ENCODE measurements around the gene ASGR2. TPM values are rescaled to one million over a fixed set of nuclear protein-coding genes. Genes with fewer than 3 reads are reported as not detected.
A peak's percentile ranks its signal among the peaks of the same experiment; 100 is the strongest.

ASGR2 gene
- total and polyA plus RNA-seq, 8 donors: 0.73 to 2.2 (median 1.4) TPM; not detected in 5

GRCh38 chr17:7063518-7064094 lies 51.0 kb downstream of the ASGR2 start:
- no peak for TF ChIP-seq EP300 (IDR thresholded peaks at IDR 0.05)
- TF ChIP-seq POLR2A (IDR thresholded peaks at IDR 0.05): no peak
- no peak for TF ChIP-seq POLR2AphosphoS5 (IDR thresholded peaks at IDR 0.05)
- TF ChIP-seq, protein P1, sequence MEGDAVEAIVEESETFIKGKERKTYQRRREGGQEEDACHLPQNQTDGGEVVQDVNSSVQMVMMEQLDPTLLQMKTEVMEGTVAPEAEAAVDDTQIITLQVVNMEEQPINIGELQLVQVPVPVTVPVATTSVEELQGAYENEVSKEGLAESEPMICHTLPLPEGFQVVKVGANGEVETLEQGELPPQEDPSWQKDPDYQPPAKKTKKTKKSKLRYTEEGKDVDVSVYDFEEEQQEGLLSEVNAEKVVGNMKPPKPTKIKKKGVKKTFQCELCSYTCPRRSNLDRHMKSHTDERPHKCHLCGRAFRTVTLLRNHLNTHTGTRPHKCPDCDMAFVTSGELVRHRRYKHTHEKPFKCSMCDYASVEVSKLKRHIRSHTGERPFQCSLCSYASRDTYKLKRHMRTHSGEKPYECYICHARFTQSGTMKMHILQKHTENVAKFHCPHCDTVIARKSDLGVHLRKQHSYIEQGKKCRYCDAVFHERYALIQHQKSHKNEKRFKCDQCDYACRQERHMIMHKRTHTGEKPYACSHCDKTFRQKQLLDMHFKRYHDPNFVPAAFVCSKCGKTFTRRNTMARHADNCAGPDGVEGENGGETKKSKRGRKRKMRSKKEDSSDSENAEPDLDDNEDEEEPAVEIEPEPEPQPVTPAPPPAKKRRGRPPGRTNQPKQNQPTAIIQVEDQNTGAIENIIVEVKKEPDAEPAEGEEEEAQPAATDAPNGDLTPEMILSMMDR (IDR thresholded peaks at IDR 0.05): no peak
- no peaks in the 10 kb centered on the region for H3K36me3 ChIP-seq
- DNase-seq: no peak
- no peak overlapping the region for H3K27ac ChIP-seq
- H3K4me1 ChIP-seq: peaks cover 0 to 9% (median 0%) of the 10 kb centered on the region in 4 donors
- 62 to 74% (median 65%) methylated on average over 6 of the region's 6 CpGs for WGBS, 5 donors
- H3K9me3 ChIP-seq: peaks cover 0 to 15% (median 12%) of the 10 kb centered on the region in 4 donors
- H3K27me3 ChIP-seq: peaks cover 0 to 44% (median 0%) of the 10 kb centered on the region in 3 donors
- no peak overlapping the region for H3K4me3 ChIP-seq
- intact Hi-C loops (cut with DNase I; ENCODE audit: low total_unique reads): no loop called here

GRCh38 chr17:7060165-7060891 lies 54.3 kb downstream of the ASGR2 start:
- TF ChIP-seq, protein P1 (IDR thresholded peaks at IDR 0.05): no peak
- TF ChIP-seq EP300 (IDR thresholded peaks at IDR 0.05): no peak
- TF ChIP-seq POLR2A (IDR thresholded peaks at IDR 0.05): no peak
- peak in 1 of 3 donors; percentile 5 for TF ChIP-seq POLR2AphosphoS5 (IDR thresholded peaks at IDR 0.05)
- Histone ChIP-seq H3K4me3 (no peak overlapping the region), H3K9me3 (no peaks in the 10 kb centered on the region), H3K27ac (peak overlapping the region in 2 of 5 donors; percentile 20 to 38), H3K4me1 (peaks cover 0 to 9% (median 0%) of the 10 kb centered on the region in 4 donors), H3K36me3 (no peaks in the 10 kb centered on the region), H3K27me3 (peaks cover 0 to 37% (median 0%) of the 10 kb centered on the region in 3 donors)
- intact Hi-C loops (cut with DNase I; ENCODE audit: low total_unique reads): no loop called here
- peak; percentile 27 to 64 for DNase-seq
- 15 to 34% (median 22%) methylated on average over 6 of the region's 6 CpGs for WGBS, 5 donors

DNA sequence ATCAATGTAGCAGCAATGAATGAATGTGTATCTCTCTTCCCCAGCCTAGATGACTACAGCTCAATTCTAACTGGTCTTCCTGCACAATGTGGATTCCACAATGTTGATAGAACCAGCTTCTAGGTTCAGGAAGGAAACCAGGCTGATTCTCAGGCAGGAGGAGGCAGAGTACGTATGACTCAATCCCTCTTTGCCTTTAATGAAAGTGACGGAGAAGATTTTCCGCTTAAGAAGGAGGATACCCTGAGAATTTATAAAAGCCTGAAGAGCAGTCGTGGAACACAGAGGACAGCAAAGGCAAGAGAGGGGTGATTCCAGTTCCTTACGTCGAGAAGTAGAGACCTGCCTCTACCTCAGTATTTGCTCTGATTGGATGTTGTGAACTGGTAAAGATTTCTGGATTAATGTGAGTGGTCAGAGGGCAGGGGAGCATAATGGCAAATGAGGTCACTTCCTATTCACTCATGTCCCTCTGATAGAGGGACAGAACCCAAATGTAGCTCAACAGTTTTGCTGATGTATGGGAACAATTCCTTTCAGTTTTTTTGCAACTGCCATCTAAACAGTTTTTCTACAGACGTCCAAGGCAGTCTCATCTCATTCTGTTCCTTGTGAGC lies 55.7 kb downstream of the ASGR2 start:
- peaks cover 0 to 9% (median 0%) of the 10 kb centered on the region in 4 donors for H3K4me1 ChIP-seq
- TF ChIP-seq POLR2A (IDR thresholded peaks at IDR 0.05): no peak
- no peak overlapping the region for H3K4me3 ChIP-seq
- no peaks in the 10 kb centered on the region for H3K9me3 ChIP-seq
- intact Hi-C loops (cut with DNase I; ENCODE audit: low total_unique reads): no loop called here
- H3K27me3 ChIP-seq: peaks cover 0 to 23% (median 0%) of the 10 kb centered on the region in 3 donors
- no peak overlapping the region for H3K27ac ChIP-seq
- no peak for DNase-seq
- 57 to 75% (median 70%) methylated on average over 7 of the region's 7 CpGs for WGBS, 5 donors
- no peaks in the 10 kb centered on the region for H3K36me3 ChIP-seq

- intact Hi-C loops (cut with DNase I; ENCODE audit: low total_unique reads): no loop called here
- Histone ChIP-seq H3K27ac (no peak overlapping the region), H3K4me1 (peaks cover 0 to 15% (median 3%) of the 10 kb centered on the region in 4 donors), H3K36me3 (no peaks in the 10 kb centered on the region), H3K9me3 (no peaks in the 10 kb centered on the region), H3K4me3 (no peak overlapping the region), H3K27me3 (peaks cover 0 to 11% (median 0%) of the 10 kb centered on the region in 3 donors)
- TF ChIP-seq POLR2AphosphoS5 (IDR thresholded peaks at IDR 0.05) (no peak), EP300 (IDR thresholded peaks at IDR 0.05) (no peak), POLR2A (IDR thresholded peaks at IDR 0.05) (no peak)
- TF ChIP-seq, protein P1 (IDR thresholded peaks at IDR 0.05): no peak
- DNase-seq: no peak
- WGBS, 5 donors: 70 to 87% (median 75%) methylated on average over 4 of the region's 4 CpGs
Observed at GRCh38 chr17:7056386-7056785, 58.2 kb downstream of the ASGR2 start.

Small RNAs within 50 kb of the gene (small RNA-seq; reads per million reads assigned to genes)
- 0 reads per million in 4 donors for gene AC120057.1

Other genes starting within 250 kb of the ASGR2 start
- under 1 TPM in 1 of 5 donors, not detected in 4; 0.92 TPM for gene ALOX12, start 118.8 kb downstream of the ASGR2 start, total RNA-seq
- gene ALOX12, start 118.8 kb downstream of the ASGR2 start, polyA plus RNA-seq: 1 to 10 TPM in 1 of 3 donors, not detected in 2; 3.4 TPM
- 100 to 1,000 TPM in 2 of 5 donors, 10 to 100 TPM in 3; 12.3 to 173 (median 78.8) TPM for gene RNASEK, start 102.2 kb downstream of the ASGR2 start, total RNA-seq
- gene RNASEK, start 102.2 kb downstream of the ASGR2 start, polyA plus RNA-seq: 100 to 1,000 TPM; 243 to 390 (median 247) TPM
- 1 to 10 TPM in 3 of 5 donors, not detected in 2; 1.3 to 5.5 (median 2.9) TPM for gene BCL6B, start 91.8 kb downstream of the ASGR2 start, total RNA-seq
- 1 to 10 TPM; 2.2 to 5.0 (median 4.3) TPM for gene BCL6B, start 91.8 kb downstream of the ASGR2 start, polyA plus RNA-seq
- 1 to 10 TPM in 1 of 5 donors, not detected in 4; 2.9 TPM for gene SLC16A13, start 78.8 kb downstream of the ASGR2 start, total RNA-seq
- gene SLC16A13, start 78.8 kb downstream of the ASGR2 start, polyA plus RNA-seq: 1 to 10 TPM in 1 of 3 donors, under 1 TPM in 1, not detected in 1; 0.56 to 1.4 TPM
- not detected for gene SLC16A11, start 70.7 kb downstream of the ASGR2 start, total RNA-seq
- gene SLC16A11, start 70.7 kb downstream of the ASGR2 start, polyA plus RNA-seq: 1 to 10 TPM in 2 of 3 donors, under 1 TPM in 1; 0.68 to 3.7 (median 2.3) TPM
- 1 to 10 TPM in 2 of 5 donors, not detected in 3; 1.2 to 4.8 TPM for gene CLEC10A, start 34.6 kb downstream of the ASGR2 start, total RNA-seq
- gene CLEC10A, start 34.6 kb downstream of the ASGR2 start, polyA plus RNA-seq: 1 to 10 TPM in 2 of 3 donors, under 1 TPM in 1; 0.75 to 6.6 (median 2.2) TPM
- under 1 TPM in 2 of 5 donors, not detected in 3; 0.87 to 0.92 TPM for gene ASGR1, start 64.5 kb upstream of the ASGR2 start, total RNA-seq
- 1 to 10 TPM; 1.9 to 6.0 (median 2.5) TPM for gene ASGR1, start 64.5 kb upstream of the ASGR2 start, polyA plus RNA-seq
- 10 to 100 TPM in 3 of 5 donors, 1 to 10 TPM in 2; 3.2 to 26.3 (median 10.6) TPM for gene DLG4, start 105.0 kb upstream of the ASGR2 start, total RNA-seq
- 10 to 100 TPM in 1 of 3 donors, 1 to 10 TPM in 2; 5.8 to 11.5 (median 7.0) TPM for gene DLG4, start 105.0 kb upstream of the ASGR2 start, polyA plus RNA-seq
- 1,000 to 10,000 TPM in 3 of 5 donors, 100 to 1,000 TPM in 2; 348 to 3,058 (median 1,195) TPM for gene ACADVL, start 105.1 kb upstream of the ASGR2 start, total RNA-seq
- gene ACADVL, start 105.1 kb upstream of the ASGR2 start, polyA plus RNA-seq: 100 to 1,000 TPM; 651 to 783 (median 654) TPM
- gene DVL2, start 119.7 kb upstream of the ASGR2 start, total RNA-seq: 100 to 1,000 TPM in 1 of 5 donors, 10 to 100 TPM in 4; 16.9 to 114 (median 19.7) TPM
- 10 to 100 TPM; 12.1 to 14.5 (median 14.5) TPM for gene DVL2, start 119.7 kb upstream of the ASGR2 start, polyA plus RNA-seq
- 10 to 100 TPM in 3 of 5 donors, 1 to 10 TPM in 2; 5.2 to 26.2 (median 14.0) TPM for gene PHF23, start 124.6 kb upstream of the ASGR2 start, total RNA-seq
- 10 to 100 TPM; 21.3 to 27.2 (median 21.5) TPM for gene PHF23, start 124.6 kb upstream of the ASGR2 start, polyA plus RNA-seq
- gene GABARAP, start 127.6 kb upstream of the ASGR2 start, total RNA-seq: 100 to 1,000 TPM; 111 to 419 (median 206) TPM
- 1,000 to 10,000 TPM in 1 of 3 donors, 100 to 1,000 TPM in 2; 773 to 1,252 (median 934) TPM for gene GABARAP, start 127.6 kb upstream of the ASGR2 start, polyA plus RNA-seq
- gene CTDNEP1, start 136.9 kb upstream of the ASGR2 start, total RNA-seq: 10 to 100 TPM; 23.9 to 82.8 (median 54.0) TPM
- 10 to 100 TPM; 71.8 to 85.1 (median 75.9) TPM for gene CTDNEP1, start 136.9 kb upstream of the ASGR2 start, polyA plus RNA-seq
- 10 to 100 TPM in 3 of 5 donors, 1 to 10 TPM in 1, not detected in 1; 8.4 to 19.5 (median 13.6) TPM for gene ELP5, start 137.4 kb upstream of the ASGR2 start, total RNA-seq
- gene ELP5, start 137.4 kb upstream of the ASGR2 start, polyA plus RNA-seq: 10 to 100 TPM; 24.4 to 45.2 (median 28.5) TPM
- 100 to 1,000 TPM in 1 of 5 donors, 10 to 100 TPM in 2, 1 to 10 TPM in 2; 1.8 to 829 (median 17.4) TPM for gene CLDN7, start 147.7 kb upstream of the ASGR2 start, total RNA-seq
- gene CLDN7, start 147.7 kb upstream of the ASGR2 start, polyA plus RNA-seq: 100 to 1,000 TPM in 1 of 3 donors, 1 to 10 TPM in 2; 3.1 to 114 (median 9.9) TPM
- gene SLC2A4, start 166.9 kb upstream of the ASGR2 start, total RNA-seq: 10 to 100 TPM in 2 of 5 donors, 1 to 10 TPM in 3; 3.5 to 26.6 (median 7.0) TPM
- gene SLC2A4, start 166.9 kb upstream of the ASGR2 start, polyA plus RNA-seq: 10 to 100 TPM in 1 of 3 donors, 1 to 10 TPM in 1, under 1 TPM in 1; 0.92 to 15.9 (median 1.4) TPM
- 10 to 100 TPM in 1 of 5 donors, 1 to 10 TPM in 1, under 1 TPM in 2, not detected in 1; 0.43 to 72.4 (median 1.1) TPM for gene YBX2, start 179.8 kb upstream of the ASGR2 start, total RNA-seq
- 1 to 10 TPM; 1.2 to 6.5 (median 1.8) TPM for gene YBX2, start 179.8 kb upstream of the ASGR2 start, polyA plus RNA-seq
- gene EIF5A, start 192.8 kb upstream of the ASGR2 start, total RNA-seq: 100 to 1,000 TPM in 4 of 5 donors, 10 to 100 TPM in 1; 86.9 to 189 (median 137) TPM
- gene EIF5A, start 192.8 kb upstream of the ASGR2 start, polyA plus RNA-seq: 100 to 1,000 TPM; 341 to 438 (median 394) TPM
- gene GPS2, start 200.5 kb upstream of the ASGR2 start, total RNA-seq: 10 to 100 TPM; 23.9 to 91.6 (median 55.9) TPM
- 10 to 100 TPM; 74.3 to 84.9 (median 79.7) TPM for gene GPS2, start 200.5 kb upstream of the ASGR2 start, polyA plus RNA-seq
- 10 to 100 TPM; 17.8 to 84.0 (median 36.4) TPM for gene NEURL4, start 214.5 kb upstream of the ASGR2 start, total RNA-seq
- 10 to 100 TPM in 2 of 3 donors, 1 to 10 TPM in 1; 6.9 to 22.2 (median 15.6) TPM for gene NEURL4, start 214.5 kb upstream of the ASGR2 start, polyA plus RNA-seq
- gene ACAP1, start 221.7 kb upstream of the ASGR2 start, total RNA-seq: 10 to 100 TPM in 4 of 5 donors, 1 to 10 TPM in 1; 8.3 to 33.3 (median 14.7) TPM
- gene ACAP1, start 221.7 kb upstream of the ASGR2 start, polyA plus RNA-seq: 1 to 10 TPM; 4.4 to 6.4 (median 6.2) TPM
- gene KCTD11, start 237.3 kb upstream of the ASGR2 start, total RNA-seq: 10 to 100 TPM in 1 of 5 donors, 1 to 10 TPM in 3, under 1 TPM in 1; 0.58 to 11.0 (median 3.5) TPM
- gene KCTD11, start 237.3 kb upstream of the ASGR2 start, polyA plus RNA-seq: 10 to 100 TPM in 1 of 3 donors, 1 to 10 TPM in 2; 8.9 to 14.1 (median 9.4) TPM
- gene TMEM95, start 240.3 kb upstream of the ASGR2 start, total RNA-seq: not detected
- not detected for gene TMEM95, start 240.3 kb upstream of the ASGR2 start, polyA plus RNA-seq

All from stomach (tissue), 9 donors.